GM13976 (cell line): ENCODE measurements around the gene OR10H4.
"Not testable (repeated sequence)": the region's sequence is repeated elsewhere in the genome, so short reads cannot be mapped to it uniquely, and the experiment has no call there.

Experiments used
- DNase-seq: peaks from one replicate; pipeline ENCODE4 v3.0.0; 2012; ENCODE audit warnings: low spot score
- CTCF ChIP-seq: IDR thresholded peaks from 2 replicates; pipeline ENCODE4 v1.5.1; 2012; ENCODE audit warnings: borderline replicate concordance, mild to moderate bottlenecking; ENCODE audit not compliant: insufficient read depth; ENCODE audit errors: extremely low read depth, missing control alignments, control extremely low read depth
- in situ Hi-C: fragments of 300-500 bp; cut with MboI; formaldehyde crosslinking; loops from one replicate; pipeline ENCODE4 v1.12.0; 2022; ENCODE audit warnings: low sequenced_read_pairs, mixed read lengths, inconsistent platforms; ENCODE audit not compliant: unreplicated experiment

Gene OR10H4

GRCh38 chr19:15948223-15949058 lies at the start of gene OR10H4:
TSS of gene OR10H4 (plus strand) at chr19:15949008. CDS start at chr19:15949008, 0 bp downstream.
- in situ Hi-C loops, result no loop called here
- no peak for TF ChIP-seq CTCF
- DNase-seq, result no peak

GRCh38 chr19:15899561-15899960 lies 49.2 kb upstream of the OR10H4 start:
- in situ Hi-C loops, DNase-seq: not testable (repeated sequence)

GRCh38 chr19:15900032-15900431 lies 48.8 kb upstream of the OR10H4 start:
- DNase-seq, result not testable (repeated sequence)

GRCh38 chr19:15900504-15900903 lies 48.3 kb upstream of the OR10H4 start:
- no peak for TF ChIP-seq CTCF
- DNase-seq, result no peak
- in situ Hi-C loops, result no loop called here

More at GRCh38 chr19:15900032-15900431, 48.8 kb upstream of the OR10H4 start:
- in situ Hi-C loops, result not testable (repeated sequence)

- no peak for TF ChIP-seq CTCF
- in situ Hi-C loops, result no loop called here
- no peak for DNase-seq
These were observed 46.6 kb upstream of the OR10H4 start for GRCh38 chr19:15902254-15902653.

- in situ Hi-C loops, DNase-seq: not testable (repeated sequence)
These were observed 45.9 kb upstream of the OR10H4 start for GRCh38 chr19:15902898-15903297.

GRCh38 chr19:15905026-15905425 lies 43.8 kb upstream of the OR10H4 start:
- DNase-seq, result no peak
- TF ChIP-seq CTCF, result no peak
- in situ Hi-C loops, result no loop called here

- in situ Hi-C loops, result no loop called here
- TF ChIP-seq CTCF, result no peak
- no peak for DNase-seq
These were observed 37.1 kb upstream of the OR10H4 start for GRCh38 chr19:15911599-15912235.
